ENCODE results near the gene SFPQ. TPM values are rescaled to one million over a fixed set of nuclear protein-coding genes. Genes with fewer than 3 reads are reported as not detected.

The SFPQ gene
- total and polyA plus RNA-seq, 2 of the 8 experiments (the other 6 are each of a cell fraction or from before 2014, with no cell fraction given) = 118 to 469 TPM

GRCh38 chr1:35222322-35223083 is 29.6 kb upstream of the SFPQ start:
- H4K91ac ChIP-seq (replicated peaks; ENCODE audit: insufficient read length, low read length) = no peak overlapping the region
- H3K36me3 ChIP-seq (ENCODE audit: control insufficient read depth in 2 of 4, insufficient read depth in 4 of 4, low read length in 3 of 4) = no peaks in the 10 kb centered on the region
- ChIA-PET POLR2A (ENCODE audit: partially characterized antibody) (interaction anchor here (0.8 to 2.4 kb wide), 9 partner anchors 10 to 46 kb away, joined by 3 to 7 read pairs (median 3); partner anchors contain the start of genes SFPQ and ZMYM4), CTCF (ENCODE audit: partially characterized antibody) (interaction anchor here (0.6 to 2.7 kb wide), 14 partner anchors 9 to 228 kb away, joined by 3 to 14 read pairs (median 4); no protein-coding TSS in a partner anchor)
- H3K27ac ChIP-seq (ENCODE audit: low read depth, low read length) = no peak overlapping the region
- no peak overlapping the region for H2BK12ac ChIP-seq (ENCODE audit: low read depth, low read length)
- DNase-seq (ENCODE audit: low read depth in 1 of 2, low spot score in 2 of 2) (no peak), FAIRE-seq (no peak)
- no peaks in the 10 kb centered on the region for H3K79me2 ChIP-seq (ENCODE audit: control insufficient read depth in 1 of 2, insufficient read depth in 2 of 2, low read length in 2 of 2)
- no peaks in the 10 kb centered on the region; a peak in 2 of 7 replicates for H3K4me1 ChIP-seq (replicated peaks in 1 of 4; ENCODE audit: control insufficient read depth in 3 of 4, insufficient read depth in 4 of 4, low read length in 3 of 4)
- TF ChIP-seq HDAC6 (IDR thresholded peaks at IDR 0.05; ENCODE audit: low read depth, low read length) (no peak), SRF (IDR thresholded peaks at IDR 0.05; ENCODE audit: low read depth, low read length) (no peak), KDM1A (IDR thresholded peaks at IDR 0.05; ENCODE audit: borderline replicate concordance, low read length) (no peak), RNF2 (IDR thresholded peaks at IDR 0.05; ENCODE audit: borderline replicate concordance, low read depth, low read length, missing control alignments, poor library complexity, severe bottlenecking) (no peak), CHD1 (IDR thresholded peaks at IDR 0.05; ENCODE audit: low read depth, low read length) (no peak), POLR2AphosphoS5 (IDR thresholded peaks at IDR 0.05; ENCODE audit: low read depth, low read length) (no peak), ZNF274 (IDR thresholded peaks at IDR 0.05; ENCODE audit: borderline replicate concordance, extremely low read depth, low read length) (no peak), SUZ12 (IDR thresholded peaks at IDR 0.05; ENCODE audit: low read length) (no peak), BACH1 (IDR thresholded peaks at IDR 0.05; ENCODE audit: low read length) (no peak), CREB1 (IDR thresholded peaks at IDR 0.05) (no peak)
- no peak overlapping the region for H2BK20ac ChIP-seq (ENCODE audit: low read length)
- H4K5ac ChIP-seq (ENCODE audit: insufficient read length, low read depth, low read length) = no peak overlapping the region
- H3K4me3 ChIP-seq (ENCODE audit: extremely low read depth in 1 of 4, insufficient read depth in 2 of 4, low read depth in 3 of 4, low read length in 4 of 4) = no peak overlapping the region
- H3K56ac ChIP-seq (replicated peaks; ENCODE audit: insufficient read length, low read depth, low read length) = no peak overlapping the region
- H3K9me3 ChIP-seq (ENCODE audit: insufficient read depth in 2 of 2, low read depth in 1 of 2, low read length in 1 of 2) = no peaks in the 10 kb centered on the region; a peak in 1 of 4 replicates
- H2BK120ac ChIP-seq (replicated peaks; ENCODE audit: low read depth, low read length) = no peak overlapping the region
- H2AK5ac ChIP-seq (ENCODE audit: low read depth, low read length) = no peak overlapping the region; the same call in 1 of the 2 replicates
- H2BK5ac ChIP-seq (ENCODE audit: low read depth, low read length) = no peak overlapping the region
- 75% methylated on average over 6 of the region's 6 CpGs; no CpG with 5 or more reads in 1 of the 2 experiments for WGBS, 2 experiments (ENCODE audit: extremely low coverage in 1 of 2, insufficient coverage in 1 of 2, insufficient read length in 1 of 2, insufficient replicate concordance in 2 of 2, low coverage in 1 of 2, low lambda C conversion rate in 2 of 2, missing lambda C conversion rate in 1 of 2)
- no peaks in the 10 kb centered on the region for H3K27me3 ChIP-seq (replicated peaks in 1 of 4; ENCODE audit: control insufficient read depth in 3 of 4, extremely low read depth in 1 of 4, insufficient read depth in 3 of 4, low read length in 3 of 4)
- no peaks in the 10 kb centered on the region for H4K20me1 ChIP-seq (replicated peaks in 1 of 2; ENCODE audit: control insufficient read depth in 1 of 2, insufficient read depth in 2 of 2, low read length in 2 of 2)
- H2AFZ ChIP-seq (ENCODE audit: low read length) = no peak overlapping the region
- no peak overlapping the region for H3K4me2 ChIP-seq (ENCODE audit: insufficient read depth in 1 of 2, low read depth in 2 of 2, low read length in 2 of 2)
- no peak overlapping the region for H3K23ac ChIP-seq (ENCODE audit: insufficient read length)
- no peak overlapping the region for H3K14ac ChIP-seq (ENCODE audit: insufficient read length)
- H3K9ac ChIP-seq (replicated peaks in 1 of 4; ENCODE audit: extremely low read depth in 1 of 4, low read depth in 3 of 4, low read length in 3 of 4) = no peak overlapping the region
- H3K4ac ChIP-seq (replicated peaks; ENCODE audit: insufficient read length, low read depth, low read length) = no peak overlapping the region
- no peaks in the 10 kb centered on the region for H3K23me2 ChIP-seq (ENCODE audit: low read depth, low read length)
- H3K79me1 ChIP-seq (ENCODE audit: low read depth, low read length) = no peaks in the 10 kb centered on the region
- H3K18ac ChIP-seq (ENCODE audit: extremely low read depth, low read length) = no peak overlapping the region
- no peak overlapping the region for H4K8ac ChIP-seq (ENCODE audit: extremely low read depth, insufficient read depth, low read length)
- H2BK15ac ChIP-seq (ENCODE audit: low read length) = no peak overlapping the region
